ENCODE data around the gene MAN1C1.
"Not testable (repeated sequence)": the region's sequence is repeated elsewhere in the genome, so short reads cannot be mapped to it uniquely, and the experiment has no call there.

MAN1C1 gene

DNA sequence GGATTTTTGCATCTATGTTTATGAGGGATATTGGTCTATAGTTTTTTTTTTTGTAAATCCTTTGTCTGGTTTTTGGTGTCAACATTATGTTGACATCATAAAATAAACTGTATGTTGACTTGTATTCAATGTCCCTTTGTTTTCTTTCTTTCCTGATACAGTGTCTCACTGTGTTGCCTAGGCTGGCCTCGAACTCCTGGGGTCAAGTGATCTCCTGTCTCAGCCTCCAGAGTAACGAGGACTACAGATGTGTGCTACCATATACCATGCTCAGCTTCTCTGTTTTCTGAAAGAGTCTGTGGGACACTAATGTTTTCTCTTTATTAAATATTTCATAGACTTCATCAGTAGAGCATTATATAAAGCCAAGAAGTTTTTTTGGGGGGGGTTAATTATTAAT lies 18.3 kb downstream of the MAN1C1 start:
- no peak for DNase-seq (ENCODE audit: low spot score)

DNA sequence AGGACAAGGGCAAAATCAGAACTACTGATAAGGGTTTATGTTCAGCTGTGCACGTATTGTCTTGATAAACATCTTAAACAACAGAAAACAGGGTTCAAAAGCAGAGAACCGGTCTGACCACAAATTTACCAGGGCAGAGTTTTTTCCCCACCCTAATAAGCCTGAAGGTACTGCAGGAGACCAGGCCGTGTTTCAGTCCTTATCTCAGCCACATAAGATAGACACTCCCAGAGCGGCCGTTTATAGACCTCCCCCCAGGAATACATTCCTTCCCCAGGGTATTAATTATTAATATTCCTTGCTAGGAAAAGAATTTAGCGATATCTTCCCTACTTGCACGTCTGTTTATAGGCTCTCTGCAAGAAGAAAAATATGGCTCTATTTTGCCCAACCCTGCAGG lies 19.6 kb downstream of the MAN1C1 start:
- not testable (repeated sequence) for DNase-seq (ENCODE audit: low spot score)

DNA sequence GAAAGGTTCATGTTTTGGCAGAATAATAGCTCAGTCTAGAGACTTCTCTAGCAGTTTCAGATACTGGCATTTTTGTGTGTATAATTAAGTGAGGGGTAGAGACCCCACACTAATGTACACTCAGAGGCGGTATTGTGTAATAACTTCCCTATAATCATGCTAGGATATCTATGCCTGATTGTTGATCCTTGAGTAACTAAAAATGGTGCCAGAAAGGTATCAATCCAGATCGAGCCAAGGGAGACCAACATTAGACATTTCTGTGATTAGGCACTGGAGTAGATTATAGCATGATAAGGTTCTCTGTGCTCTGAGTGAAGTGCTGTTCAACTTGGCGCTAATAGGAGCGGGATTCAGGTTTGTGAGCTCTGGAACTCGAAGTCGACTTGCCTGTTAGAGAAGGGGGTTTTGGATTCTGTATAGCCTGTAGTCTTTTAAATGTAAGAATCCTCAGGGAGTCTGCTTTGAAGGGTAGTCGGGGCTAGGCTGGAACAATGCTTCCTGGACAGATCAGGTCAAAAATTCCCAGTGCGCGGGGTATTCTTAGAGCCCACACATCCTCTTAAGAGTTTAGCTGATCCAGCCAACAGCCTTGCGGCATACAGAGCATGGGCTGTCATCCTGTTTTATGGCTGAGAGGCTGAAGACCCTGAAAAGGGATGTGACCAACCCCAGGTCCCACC lies 24.2 kb downstream of the MAN1C1 start:
- DNase-seq (ENCODE audit: low spot score) = no peak

DNA sequence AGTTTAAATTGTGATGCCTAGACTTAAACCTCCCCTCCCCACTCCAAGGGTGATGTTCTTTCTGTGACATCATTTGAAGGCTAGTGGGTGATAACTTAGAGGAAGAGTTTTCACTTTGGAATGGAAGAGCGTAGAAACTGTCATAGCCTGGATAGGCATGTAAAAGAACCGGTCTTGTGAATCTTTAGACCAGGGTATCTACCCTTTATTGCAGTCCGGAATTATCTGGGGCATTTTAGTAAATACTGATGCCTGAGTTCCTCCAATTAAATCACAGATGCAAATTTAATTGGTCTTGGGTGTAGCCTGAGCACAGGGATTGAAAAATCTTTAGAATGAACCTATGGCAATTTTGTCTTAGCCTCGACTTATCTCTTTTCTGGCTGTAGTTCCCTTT lies 24.7 kb downstream of the MAN1C1 start:
- DNase-seq (ENCODE audit: low spot score) = no peak

DNA sequence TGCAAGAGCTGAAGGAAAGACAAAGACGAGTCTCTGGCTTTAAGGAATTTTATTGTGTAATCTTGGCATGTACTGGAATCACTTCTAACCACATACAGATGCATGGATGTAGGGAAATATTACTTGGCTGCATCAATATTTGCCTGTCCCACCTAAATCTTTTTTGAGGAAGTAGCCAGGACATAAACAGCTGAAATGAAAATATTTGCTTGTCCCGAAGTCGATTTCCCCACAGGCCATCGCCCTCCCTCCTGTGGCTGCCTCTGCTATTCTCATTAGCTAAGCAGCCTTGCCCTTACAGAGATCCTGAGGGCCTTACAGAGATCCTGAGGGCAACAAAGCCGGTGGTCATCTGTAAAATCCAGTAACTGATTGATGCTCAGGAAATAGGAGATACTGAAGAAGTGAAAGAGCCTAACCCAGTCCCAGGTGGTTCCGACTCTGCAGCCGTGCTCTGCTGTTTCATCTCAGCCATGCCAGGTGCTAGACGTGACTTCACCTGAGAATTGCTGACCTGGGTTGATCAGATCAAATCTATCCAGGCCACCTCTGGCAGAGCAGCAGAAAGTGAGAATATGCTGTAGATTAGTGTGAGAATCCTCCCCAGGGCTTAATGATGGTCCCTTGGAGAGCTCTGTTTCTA lies 25.5 kb downstream of the MAN1C1 start:
- peak; percentile 78 for DNase-seq (ENCODE audit: low spot score)

DNA sequence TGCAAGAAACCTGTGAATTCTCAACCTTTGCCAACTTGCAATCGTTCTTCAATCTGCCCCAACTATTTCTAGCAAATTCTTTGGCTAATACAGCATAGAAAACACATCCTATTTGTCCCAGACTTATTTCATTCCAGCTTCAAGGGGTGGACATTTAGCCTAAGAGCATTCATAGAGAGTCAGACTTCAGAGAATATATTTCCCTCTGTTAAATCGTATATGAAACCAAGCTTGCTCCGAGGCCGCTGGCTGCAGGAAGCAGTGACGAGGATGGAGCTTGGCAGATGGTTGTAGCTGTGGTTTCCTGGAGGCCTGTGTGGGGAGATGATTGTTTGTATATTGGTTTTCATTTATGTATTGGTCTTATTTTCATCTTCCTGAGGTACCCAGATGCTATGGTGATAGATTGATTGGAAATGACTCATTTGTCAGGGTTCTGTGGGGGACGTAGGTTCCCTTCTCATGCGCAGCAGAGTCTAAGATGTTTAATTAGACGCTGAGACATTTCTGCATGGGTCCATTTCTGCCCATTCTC lies 26.1 kb downstream of the MAN1C1 start:
- peak; percentile 58 for DNase-seq (ENCODE audit: low spot score)

DNA sequence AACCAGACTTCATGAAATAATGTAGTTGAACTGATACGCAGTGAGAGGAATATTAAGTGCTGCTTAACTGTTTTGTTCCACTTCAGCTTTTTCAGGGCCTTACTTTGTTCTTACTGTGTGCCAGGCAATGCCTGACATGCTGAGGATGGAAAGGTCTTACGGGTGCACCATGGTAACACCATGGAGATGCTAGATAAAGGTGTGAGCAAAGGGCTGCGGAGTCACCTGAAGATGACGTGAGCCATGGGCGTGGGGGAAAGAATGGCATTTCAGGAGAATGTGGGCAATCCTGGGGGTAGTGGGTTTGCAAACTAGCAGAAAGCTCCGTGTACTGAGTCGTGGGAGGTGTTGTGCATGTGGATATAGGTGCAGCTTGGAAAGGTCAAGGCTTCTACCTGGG lies 27.3 kb downstream of the MAN1C1 start:
- DNase-seq (ENCODE audit: low spot score) = no peak

DNA sequence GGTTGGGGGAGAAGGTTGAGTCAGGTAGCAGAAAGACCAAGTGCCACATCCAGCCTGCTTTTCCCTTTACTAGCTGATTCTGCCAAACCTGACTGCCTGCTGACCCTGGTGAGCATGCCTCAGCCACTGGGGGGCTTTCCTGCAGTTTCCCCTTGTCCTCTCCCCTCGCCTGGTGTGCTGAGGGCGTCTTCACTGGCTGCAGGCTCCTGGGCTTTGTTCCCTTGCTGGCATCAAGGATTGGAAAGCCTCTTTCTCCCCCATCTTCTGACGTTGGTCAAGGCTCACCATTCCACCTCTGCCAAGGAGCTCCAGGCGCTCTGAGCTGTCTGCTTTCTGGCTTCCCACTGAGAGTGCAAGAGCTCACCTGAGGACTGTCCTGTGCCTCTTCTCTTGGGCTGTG lies 28.4 kb downstream of the MAN1C1 start:
- DNase-seq (ENCODE audit: low spot score) = no peak

DNA sequence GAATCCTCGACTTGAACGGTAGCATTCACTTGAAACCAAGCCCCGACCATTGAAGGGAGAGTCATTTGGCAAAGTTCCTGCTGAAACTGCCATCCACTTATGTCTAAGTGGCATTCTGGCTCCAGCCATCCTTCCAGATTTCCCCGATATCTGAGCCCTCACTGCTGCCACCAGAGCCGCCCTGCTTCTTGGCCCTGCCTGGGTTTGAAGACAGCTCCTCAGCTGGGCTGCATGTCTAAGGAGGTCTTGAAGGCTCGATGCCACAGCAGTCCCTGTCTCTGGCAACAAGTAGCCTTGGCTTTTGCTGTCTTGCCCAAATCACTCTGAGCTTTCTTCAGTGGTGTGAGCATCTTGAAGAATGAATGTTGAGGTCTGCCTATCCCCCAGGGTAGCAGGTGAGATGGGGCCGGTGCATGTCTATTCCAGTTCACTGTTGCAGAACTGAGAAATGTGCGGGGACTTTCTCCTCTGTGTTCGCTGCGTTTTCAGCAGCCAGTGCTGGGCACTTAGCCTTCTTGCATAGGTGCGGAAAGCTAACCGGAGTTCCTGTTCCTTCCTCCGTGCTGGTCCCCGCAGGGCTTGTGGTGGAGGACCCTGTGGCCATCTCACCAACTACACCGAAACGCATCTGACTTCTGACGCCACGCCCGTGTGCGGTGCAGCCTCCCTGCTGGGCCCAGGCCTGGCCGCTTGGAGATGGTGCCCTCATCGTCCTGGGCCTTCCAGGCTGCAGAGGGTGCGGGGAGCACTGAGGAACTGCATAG lies 29.2 kb downstream of the MAN1C1 start:
- no peak for DNase-seq (ENCODE audit: low spot score)

DNA sequence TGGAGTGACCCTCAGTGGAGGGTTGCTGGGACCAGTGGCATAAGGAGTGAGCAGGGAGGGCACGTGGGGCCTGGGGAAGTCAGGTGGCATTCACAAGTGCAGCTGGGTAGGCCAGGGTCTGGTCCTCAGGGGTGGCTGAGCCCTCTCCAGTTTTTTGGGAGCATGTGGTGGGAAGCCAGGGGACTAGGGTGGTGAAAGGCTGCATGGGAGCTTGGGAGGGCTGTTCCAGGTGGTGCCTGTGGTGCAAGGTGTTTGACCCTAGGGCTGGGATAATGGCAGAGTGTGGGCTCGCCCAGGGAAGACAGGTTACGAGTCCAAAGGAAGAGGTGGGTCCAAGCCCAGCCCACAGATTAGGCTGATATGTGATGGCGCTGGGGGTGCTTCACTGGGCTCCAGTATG lies 30.5 kb downstream of the MAN1C1 start:
- DNase-seq (ENCODE audit: low spot score) = no peak

DNA sequence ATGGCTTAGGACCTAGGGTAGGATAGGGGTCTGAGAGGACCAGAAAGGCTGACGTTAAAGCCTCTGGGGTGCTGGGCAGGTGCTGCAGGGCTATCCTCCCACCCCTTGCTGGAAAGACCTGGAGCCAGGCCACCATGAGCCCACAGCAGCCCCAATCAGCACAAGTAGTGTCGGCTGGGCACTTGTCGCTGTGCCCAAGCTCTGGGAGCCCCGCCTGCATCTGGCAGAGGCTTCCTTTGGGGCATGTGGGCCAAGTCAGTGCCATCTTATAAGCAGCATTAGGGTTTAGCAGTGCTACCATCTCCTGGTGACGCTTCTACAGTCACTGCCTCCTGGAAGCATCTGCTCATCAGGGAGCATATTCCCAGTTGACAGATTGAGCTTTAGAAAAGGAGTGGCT lies 31.3 kb downstream of the MAN1C1 start:
- DNase-seq (ENCODE audit: low spot score) = no peak

DNA sequence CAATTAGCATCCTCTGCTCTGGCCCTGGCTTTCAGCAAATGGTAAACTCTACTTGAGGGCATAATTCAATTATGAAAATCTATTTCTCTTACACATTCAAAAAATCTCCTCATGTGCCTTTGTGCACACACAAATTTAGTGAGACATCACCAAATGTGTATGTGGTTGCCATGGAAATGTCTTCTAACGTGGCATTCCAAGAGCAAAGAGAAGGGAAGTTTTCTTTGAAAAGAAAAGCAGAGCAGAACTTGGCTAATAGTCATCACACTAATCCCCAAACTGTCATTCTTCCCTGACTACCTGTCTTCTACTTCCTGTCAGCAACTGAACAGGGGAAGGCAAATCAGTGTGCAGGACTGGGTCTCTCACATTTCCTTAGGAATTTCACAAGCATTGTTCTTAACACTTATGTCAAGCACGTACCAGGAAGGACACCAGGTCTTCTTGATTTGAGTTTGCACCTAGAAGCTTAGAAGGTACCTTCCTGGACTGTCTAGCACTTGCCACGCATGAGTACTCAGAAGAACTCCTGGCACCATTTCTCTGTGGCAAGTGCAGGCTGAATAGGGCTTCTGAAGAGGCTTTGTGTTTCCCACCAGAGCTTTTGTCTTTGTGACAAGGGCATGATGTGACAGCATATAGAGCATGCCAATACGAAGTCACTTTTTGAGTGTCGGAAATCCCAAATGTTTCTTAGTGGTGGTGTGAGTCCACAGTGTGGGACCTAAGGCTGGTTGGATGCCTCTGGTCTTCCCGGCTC lies 32.3 kb downstream of the MAN1C1 start:
- no peak for DNase-seq (ENCODE audit: low spot score)

DNA sequence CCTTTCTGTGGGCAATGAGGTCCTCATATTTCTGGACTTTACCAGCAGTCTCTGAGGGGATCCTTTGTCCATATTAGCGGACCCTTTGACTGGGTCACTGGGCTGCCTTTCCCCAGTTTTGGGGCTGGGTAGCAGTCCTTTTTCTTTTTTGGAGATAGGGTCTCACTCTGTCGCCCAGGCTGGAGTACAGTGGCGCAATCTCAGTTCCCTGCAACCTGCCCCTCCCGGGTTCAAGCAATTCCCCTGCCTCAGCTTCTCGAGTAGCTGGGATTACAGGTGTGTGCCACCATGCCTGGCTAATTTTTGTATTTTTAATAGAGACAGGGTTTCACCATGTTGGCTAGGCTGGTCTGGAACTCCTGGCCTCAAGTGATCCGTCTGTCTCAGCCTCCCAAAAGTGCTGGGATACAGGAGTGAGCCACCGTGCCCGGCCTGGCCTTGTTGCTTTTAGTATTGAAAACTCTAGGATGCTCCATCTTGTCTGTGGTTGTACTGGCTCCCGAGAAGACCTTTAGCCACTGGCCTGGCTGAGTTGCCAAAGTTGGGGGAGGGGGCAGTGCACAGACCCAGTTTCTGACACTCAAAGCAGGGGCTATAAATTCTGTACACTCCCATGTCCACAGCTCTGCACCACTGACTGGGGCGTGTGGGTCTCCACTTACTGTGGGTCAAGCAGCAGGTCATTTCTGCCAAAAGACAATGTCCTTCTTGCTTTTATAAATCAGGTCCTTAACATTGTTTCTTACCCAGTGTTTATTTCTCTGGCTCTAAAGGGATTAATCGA lies 33.1 kb downstream of the MAN1C1 start:
- DNase-seq (ENCODE audit: low spot score) = no peak

DNA sequence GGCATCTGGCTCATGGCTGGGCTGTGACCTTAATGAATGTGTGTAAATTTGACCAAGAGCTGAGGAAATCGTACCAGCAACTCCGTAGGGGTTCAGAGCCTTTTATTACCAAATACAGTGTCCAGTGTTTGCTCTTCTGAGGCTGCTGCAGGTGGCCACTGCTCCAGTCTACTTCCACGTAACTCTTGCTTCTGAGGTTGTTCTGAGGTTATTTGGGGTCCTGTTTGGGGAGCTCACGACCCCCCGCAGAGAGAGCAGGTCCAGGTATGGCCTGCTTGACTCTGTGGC lies 33.6 kb downstream of the MAN1C1 start:
- no peak for DNase-seq (ENCODE audit: low spot score)

DNA sequence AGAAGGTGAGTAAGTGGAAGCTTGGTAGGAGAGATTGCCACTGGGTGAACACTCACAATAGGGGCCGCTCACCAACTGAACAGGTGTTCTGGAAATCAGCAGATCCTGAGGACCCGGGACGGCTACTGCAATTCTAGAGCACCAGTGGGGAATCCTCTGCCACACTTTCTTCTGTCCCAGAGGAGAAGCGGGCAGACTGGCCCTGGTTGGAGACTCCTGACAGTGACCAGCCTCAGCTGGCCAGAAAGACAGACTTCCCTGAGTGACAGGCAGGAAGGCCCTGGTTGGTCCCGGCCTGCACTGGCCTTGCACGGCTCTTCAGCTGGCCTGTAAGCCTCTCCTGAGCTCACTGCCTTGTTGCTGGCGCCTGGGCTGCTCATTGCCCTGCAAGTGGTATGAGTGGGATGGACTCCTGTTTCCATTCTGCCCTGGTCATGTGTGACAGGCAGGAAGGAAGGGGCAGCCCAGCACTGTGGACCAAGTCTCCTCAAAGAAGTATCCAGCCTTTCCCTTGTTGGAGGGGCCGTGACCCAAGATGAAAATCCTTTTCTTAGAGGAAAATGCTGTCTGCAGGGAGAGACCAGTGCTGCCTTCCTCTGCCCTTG lies 34.5 kb downstream of the MAN1C1 start:
- DNase-seq (ENCODE audit: low spot score) = no peak

DNA sequence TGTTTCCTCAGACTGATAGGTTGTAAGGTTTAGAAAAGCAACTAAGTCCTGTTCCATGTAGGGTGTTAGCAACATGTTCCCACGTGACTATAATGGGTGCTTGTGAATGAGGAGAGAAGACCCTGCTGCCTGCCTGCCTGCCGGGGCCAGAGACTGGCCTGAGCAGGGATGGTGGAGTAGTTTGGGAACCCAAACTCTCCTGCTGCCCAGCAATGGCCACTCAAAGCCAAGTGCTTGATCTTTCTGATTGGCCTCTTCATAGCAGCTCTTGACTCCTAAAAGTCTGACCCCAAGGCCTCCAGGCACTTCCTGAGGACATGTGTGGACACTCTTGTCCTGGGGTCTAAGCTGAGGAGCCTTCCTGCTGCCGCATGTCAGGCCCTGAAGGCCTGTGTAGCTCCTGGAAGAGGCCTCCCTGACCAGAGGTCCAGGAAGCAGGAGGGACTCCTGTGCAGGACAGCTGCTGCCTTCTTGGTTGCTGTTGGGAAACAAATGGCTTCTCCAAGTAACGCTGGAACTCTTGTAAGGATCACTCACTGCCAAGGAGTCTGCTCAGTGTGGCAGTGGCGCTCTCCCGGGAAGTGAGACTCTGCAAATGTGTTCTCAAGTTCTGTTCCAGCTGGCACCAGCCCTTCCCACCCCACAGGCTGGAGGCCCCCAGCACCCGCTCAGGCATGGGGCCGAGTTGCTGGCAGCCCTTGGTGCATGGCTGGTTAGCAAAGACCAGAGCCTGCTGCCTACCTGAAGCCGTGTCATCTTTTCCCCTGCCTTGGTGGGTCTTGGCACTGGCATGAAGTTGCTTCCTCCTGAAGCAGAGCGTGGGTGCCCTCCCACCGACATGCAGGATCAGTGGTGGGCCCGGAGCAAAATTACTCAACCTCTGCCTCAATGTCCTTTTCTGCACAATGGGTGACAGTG lies 35.5 kb downstream of the MAN1C1 start:
- no peak for DNase-seq (ENCODE audit: low spot score)

DNA sequence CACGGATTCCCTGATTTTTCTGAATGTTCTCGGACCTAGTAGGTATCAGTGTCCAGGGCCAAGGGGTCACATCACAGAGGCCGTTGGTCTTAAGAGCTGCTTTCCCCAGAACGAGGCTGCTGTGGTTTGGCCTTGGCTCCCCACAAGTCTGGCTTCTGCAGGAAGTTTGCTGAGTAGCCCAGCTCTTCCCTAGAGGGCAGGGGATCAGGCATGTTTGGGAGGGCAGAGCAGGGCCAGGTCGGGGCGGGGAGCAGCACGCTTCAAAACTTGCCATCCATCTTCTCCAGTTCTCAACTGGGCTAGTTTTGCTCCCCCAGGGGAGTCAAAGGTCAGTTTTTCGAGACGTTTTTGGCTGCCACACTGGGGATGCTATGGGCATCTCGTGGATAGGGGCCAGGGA lies 37.0 kb downstream of the MAN1C1 start:
- DNase-seq (ENCODE audit: low spot score) = no peak

DNA sequence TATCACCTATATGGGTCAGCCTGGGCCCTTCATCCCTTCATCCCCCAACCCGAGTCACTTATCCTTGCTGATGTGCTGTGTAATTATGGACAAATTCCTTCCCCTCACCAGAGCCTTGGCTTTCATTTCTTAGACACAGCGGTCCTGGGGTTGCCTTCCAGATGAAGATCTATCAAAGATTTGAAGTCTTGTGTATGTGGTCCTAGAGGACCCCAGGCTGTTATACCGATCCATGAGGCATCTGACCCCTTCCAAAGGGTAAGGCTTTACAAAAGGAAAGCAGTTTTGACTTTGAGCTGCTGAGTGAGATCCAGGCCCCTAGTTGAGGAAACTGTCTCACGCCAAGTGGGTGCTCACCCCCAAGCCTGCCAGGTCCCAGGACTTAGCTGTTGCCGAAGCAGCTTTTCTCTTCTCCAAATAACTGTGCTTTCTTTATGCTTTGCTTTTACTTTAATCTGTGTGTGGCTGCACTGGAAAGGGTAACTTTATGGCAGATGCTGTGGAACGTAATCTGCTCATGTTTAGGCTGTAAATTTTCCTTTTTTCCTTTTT lies 37.6 kb downstream of the MAN1C1 start:
- DNase-seq (ENCODE audit: low spot score) = no peak

DNA sequence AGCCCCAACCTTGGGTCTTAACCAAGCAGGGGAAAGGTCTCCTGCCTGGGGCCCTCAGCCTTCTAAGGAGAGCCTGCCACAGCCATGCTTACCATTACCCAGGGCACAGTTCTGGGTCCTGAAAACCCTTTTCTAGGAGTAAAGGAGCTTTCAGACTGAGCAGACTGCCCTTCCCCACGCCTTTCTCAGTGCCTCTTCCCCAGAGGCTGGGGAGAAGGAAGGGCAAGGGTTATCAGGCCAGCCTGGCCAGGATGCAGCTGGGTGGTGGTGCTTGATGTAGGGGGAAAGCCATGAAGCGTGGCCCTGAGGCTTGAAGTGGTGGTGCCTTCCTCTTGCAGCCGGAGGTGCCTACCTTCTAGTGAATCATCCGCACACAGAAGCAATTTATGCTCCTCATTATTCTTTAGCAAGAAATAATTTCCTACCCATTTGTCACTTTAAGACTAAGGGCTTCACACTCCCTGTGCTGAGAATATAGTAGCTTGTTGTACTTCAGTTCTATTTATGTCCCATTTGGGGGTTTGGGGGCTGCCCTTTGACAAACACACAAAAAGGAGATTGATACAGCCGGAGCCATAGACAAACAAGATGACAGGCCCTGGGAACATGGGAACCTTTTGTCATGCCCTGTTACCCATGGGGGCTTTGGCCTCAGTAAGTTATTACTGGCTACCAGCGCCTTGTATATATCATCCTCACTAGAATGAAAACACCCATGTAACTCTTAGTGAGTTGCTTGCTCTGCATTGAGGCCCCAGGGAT lies 40.7 kb downstream of the MAN1C1 start:
- DNase-seq (ENCODE audit: low spot score) = no peak
